GM21786 (cell line): ENCODE results near the gene ADPRHL1.

Experiments used
- ATAC-seq: cut with Tn5 transposase; IDR thresholded peaks from one replicate; pipeline ENCODE4 v1.9.1; 2021; ENCODE audit not compliant: unreplicated experiment

The ADPRHL1 gene

GRCh38 chr13:113433391-113433916 lies 19.8 kb downstream of the ADPRHL1 start:
- ATAC-seq = no peak

GRCh38 chr13:113432506-113433270 lies 20.6 kb downstream of the ADPRHL1 start:
- no peak for ATAC-seq

DNA sequence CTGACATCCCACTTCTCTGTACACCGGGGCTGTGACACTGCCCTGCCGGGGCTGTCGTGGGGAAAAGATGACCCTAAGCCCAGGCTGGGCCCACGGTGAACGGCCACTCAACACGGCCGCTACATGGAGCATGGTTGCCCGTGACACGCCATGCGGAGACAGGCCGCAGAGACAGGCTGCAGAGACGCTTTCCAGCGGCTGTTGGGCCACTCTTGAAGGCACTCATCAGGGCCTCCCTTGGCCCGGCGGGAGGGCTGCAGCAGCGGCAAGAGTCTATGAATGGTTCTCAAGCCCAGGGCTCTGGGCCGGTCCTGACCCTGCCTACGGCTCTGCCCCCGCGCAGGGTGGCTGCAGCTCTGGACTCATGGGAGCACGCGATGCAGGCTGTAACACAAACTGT lies 22.1 kb downstream of the ADPRHL1 start:
- ATAC-seq = no peak

DNA sequence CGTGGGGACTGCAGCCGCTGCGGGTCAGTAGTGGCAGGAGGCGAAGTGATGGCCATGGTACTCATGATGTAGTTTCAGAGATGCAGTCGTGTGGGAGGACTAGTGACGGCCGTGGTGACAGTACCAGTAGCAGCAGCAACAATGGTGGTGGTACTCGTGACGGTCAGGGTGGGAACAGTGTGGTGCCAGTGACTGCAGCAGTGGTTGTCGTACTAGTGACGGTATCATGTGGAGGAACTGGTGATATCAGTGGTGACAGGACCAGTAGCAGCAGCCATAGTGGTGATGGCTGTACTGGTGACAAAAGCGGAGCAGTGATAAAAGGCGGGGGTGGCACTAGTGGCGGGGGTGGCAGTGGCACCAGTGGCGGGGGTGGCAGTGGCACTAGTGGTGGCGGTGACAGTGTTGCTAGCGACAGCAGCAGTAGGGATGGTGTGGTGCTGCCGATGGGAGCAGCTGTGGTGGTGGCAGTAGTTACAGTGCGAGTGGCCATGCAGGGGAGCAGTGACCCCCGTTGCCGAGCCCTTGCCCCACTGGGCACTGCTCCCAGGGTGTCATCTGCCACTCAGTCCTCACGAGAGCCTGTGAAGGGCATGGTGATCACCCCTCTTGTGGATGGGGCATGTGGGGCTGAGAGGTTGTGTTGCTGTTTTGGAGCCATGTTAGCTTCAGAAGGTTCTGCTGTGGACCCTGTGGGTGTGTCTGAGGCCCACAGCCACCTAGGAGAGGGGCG lies 22.7 kb downstream of the ADPRHL1 start:
- ATAC-seq = no peak

DNA sequence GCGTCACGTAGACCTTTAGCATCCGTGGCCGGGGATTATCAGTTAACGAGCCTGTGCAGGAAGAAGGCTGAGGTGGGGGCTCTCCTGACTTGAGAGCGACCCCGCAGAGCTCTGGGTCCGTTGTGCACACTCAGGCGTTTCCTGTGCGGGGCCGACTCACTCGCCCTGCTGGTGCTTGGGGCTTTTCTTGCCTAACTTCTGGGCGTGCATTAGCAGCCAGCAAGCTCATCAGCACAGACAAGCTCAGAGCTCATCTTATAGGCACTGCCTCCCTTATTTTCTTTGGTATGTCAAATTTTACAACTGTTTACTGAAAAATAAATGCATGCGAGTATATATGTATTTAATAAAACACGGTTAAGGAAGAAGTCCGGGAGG lies 23.7 kb downstream of the ADPRHL1 start:
- no peak for ATAC-seq

DNA sequence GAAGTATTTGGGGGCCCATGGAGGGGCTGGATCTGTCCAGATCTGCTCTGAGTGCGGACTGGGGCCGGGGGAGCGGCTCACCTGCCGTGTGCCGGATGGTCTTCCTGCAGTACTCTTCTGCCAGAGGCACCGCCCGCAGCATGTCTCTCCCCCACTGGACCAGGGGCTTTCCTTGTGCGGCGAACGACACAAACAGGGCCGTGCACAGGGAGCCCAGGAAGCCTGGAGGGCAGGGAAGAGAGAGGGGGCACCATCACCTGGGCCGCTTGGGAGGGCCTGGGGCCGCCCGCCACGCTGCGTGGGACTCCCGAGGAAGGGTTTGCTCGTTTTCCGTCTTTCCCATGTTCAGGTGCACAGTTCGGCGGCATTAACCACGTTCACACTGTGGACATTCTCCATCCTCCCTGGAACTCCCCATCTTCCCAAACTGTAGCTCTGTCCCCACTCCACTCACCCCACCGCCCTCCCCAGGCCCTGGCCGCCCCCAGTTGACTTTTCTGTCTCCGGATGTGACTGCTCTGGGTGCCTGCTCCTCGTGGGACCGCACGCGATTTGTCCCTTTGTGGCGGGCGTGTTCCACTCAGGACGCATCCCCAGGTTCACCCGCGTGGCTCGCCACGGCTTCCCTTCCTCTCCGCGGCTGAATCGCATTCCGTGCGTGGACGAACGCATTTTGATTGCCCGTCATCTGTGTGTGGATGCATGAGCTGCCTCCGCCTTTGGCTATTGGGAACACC lies 24.2 kb downstream of the ADPRHL1 start:
- ATAC-seq = no peak

DNA sequence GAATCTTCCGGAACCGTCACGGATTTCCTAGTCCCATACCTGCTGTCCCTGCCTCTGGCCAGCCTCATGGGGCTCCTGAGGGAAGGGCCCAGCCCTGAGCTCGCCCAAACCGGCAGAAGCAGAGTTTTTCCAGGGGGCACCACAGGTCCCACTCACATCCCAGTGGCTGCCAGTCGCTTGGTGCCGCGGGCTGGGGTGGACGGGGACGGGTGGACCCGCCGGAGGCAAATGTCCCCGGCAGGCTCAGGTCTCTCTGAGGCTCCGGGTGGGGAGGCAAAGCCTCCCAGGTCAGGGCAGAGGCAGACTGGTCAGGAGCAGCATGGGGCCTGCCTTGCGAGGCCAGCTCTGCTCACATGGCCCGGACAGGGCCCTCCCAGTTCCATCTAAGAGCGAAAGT lies 24.8 kb downstream of the ADPRHL1 start:
- ATAC-seq = no peak

DNA sequence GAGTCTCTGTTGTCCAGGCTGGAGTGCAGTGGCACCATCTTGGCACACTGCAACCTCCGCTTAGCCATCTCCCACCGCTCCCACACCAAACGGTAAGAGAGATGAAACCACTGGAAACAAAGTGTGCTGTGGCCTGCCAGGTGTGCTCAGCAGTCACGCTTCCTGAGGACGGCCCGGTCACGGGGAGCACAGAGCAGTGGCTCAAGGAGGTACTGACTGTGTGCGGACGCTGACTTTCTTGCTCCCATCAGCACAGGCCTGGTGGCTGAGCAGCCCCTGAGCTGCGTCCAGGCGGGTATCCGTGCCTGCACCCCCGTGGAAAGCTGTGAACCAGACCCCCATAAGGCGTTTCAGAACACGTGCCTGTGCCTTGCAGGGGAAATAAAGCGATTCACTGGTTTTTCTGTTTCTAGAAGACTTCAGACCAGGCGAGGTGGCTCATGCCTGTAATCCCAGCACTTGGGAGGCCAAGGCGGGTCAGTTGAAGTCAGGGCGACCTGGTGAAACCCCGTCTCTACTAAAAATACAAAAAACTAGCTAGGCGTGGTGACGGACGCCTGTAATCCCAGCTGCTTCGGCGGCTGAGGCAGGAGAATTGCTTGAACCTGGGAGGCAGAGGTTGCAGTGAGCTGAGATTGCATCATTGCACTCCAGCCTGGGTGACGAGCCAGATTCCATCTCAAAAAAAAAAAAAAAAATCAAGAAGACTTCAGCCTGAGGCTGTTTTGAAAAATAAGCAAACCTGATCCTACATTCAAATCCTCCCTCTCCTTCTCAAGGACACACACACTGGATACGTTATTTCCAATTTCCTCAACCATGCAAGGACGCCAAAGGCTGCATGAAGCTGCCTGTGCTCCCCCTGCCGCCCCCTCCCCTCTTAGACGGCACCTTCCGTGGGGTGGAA lies 25.5 kb downstream of the ADPRHL1 start:
- no peak for ATAC-seq

DNA sequence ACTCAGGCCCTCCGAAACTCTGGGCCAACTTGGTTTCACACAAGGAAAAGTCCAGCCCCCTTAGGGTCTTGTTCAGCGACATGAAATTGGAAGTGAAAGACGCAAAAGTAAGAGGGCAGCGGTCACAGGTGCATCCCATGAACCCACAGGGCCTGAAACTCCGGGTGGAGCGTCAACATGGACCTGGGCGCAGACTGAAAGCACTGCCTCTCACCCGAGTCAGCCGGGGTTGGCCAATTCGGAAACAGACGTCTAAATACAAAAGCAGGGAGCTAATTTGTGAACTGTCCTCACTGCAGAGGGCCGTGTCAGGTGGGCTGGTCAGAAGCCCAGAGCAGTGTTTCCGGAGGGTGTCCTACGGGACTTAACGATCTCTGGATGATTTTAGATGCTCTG lies 26.7 kb downstream of the ADPRHL1 start:
- no peak for ATAC-seq

- ATAC-seq = no peak
Measured at GRCh38 chr13:113425941-113426590, 27.2 kb downstream of the ADPRHL1 start.

- ATAC-seq = no peak
Measured at GRCh38 chr13:113423520-113424163, 29.6 kb downstream of the ADPRHL1 start.

- ATAC-seq = no peak
Measured at GRCh38 chr13:113422807-113423519, 30.3 kb downstream of the ADPRHL1 start.

- ATAC-seq = no peak
Measured at GRCh38 chr13:113421673-113422270, 31.5 kb downstream of the ADPRHL1 start.

DNA sequence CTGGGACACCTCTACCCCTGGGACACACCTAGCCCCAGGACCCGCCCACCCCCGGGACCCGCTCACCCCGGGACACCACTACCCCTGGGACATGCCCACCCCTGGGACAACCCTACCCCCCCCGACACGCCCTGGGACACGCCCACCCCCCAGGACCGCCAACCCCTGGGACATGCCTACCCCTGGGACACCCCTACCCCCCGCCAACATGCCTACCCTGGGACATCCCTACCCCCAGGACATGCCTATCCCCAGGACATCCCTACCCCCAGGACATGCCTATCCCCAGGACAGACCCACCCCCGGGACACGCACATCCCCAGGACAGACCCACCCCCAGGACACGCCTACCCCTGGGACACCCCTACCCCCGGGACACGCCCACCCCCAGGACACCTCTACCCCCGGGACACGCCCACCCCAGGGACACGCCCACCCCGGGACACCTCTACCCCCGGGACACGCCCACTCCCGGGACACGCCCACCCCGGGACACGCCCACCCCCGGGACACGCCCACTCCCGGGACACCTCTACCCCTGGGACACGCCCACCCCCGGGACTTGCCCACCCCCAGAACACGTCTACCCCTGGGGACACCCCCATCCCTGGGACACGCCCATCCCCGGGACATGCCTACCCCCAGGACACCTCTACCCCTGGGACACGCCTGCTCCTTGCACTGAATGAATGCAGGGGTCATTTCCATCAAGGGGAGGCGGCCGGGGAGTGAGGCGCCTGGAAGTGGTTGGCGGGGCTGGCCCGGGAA lies 32.3 kb downstream of the ADPRHL1 start:
- ATAC-seq = no peak

DNA sequence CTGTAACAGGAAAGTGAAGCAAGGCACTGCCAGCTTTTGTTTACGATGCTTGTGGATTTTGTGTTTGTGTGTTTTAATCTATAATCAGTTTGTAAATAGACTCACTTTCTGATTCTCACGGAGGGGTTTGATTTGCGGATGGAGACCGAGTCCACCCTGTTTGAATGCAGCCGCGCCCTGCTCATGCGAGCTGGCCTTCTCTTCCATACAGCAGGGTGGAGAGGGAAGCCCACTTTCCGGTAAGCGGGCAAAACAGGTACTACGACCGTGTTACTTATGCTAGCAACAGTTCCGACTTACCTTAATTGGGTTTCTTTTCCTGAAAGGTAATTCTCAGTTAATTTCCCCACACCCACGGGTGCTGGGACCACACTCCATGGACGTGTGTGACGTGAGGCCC lies 33.1 kb downstream of the ADPRHL1 start:
- no peak for ATAC-seq

GRCh38 chr13:113419531-113420193 lies 33.6 kb downstream of the ADPRHL1 start:
- no peak for ATAC-seq

DNA sequence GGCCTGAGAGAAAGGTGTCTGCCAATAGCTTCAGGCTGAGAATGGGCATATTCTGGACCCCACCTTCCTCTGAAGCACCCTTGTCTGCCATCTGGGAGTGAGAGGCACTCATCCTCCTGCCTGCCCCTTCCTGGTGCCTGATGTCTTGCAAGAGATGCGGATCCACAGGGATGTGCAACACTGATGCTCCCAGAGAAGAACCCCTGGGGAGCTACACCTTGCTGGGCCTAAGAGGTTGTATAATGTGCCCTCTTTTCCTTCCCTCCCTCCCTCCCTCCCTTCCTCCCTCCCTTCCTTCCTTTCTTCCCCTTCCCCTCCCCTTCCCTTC lies 34.6 kb downstream of the ADPRHL1 start:
- ATAC-seq = no peak
